HFFc6 (cell line): ENCODE measurements around the gene ALS2. TPM values are rescaled to one million over a fixed set of nuclear protein-coding genes. Genes with fewer than 3 reads are reported as not detected.
A peak's percentile ranks its signal among the peaks of the same experiment; 100 is the strongest.

ENCODE experiments used
- DNase-seq: peaks from one replicate; pipeline ENCODE4 v3.0.0-alpha.2; 2018
- H3K27ac Mint-ChIP-seq: 2 replicates; pipeline ENCODE4 v1.8.0; 2020; ENCODE audit warnings: mild to moderate bottlenecking, mixed read lengths
- H3K27me3 Mint-ChIP-seq: 2 replicates; pipeline ENCODE4 v1.8.0; 2021; ENCODE audit warnings: mild to moderate bottlenecking, moderate library complexity, mixed read lengths; ENCODE audit not compliant: insufficient read depth
- H3K36me3 Mint-ChIP-seq: 2 replicates; pipeline ENCODE4 v1.8.0; 2021; ENCODE audit warnings: low read depth, mixed read lengths
- H3K4me1 Mint-ChIP-seq: 2 replicates; pipeline ENCODE4 v1.8.0; 2020; ENCODE audit warnings: low read depth, mixed read lengths
- H3K4me3 Mint-ChIP-seq: 2 replicates; pipeline ENCODE4 v1.8.0; 2020; ENCODE audit warnings: mild to moderate bottlenecking, moderate library complexity, mixed read lengths
- H3K9me3 Mint-ChIP-seq: 2 replicates; pipeline ENCODE4 v1.8.0; 2020; ENCODE audit warnings: mild to moderate bottlenecking, mixed read lengths
- CTCF ChIP-seq: fragments of 200-600 bp; sonication (generic); IDR thresholded peaks from 2 replicates; pipeline ENCODE4 v1.5.0; 2021; ENCODE audit warnings: antibody characterized with exemption, mild to moderate bottlenecking
- total RNA-seq, 6 experiments: library from RNA; stranded (reverse); fragmentation: NEBNext Ultra II Directional; extraction: Animal tissue kit (Norgen Biotek cat#: 25700); gene quantifications; 2 replicates in 1 of 6; 3 replicates in 5 of 6; pipeline ENCODE4 v1.2.3, GENCODE V29; 2021

The ALS2 gene
- total RNA-seq, 6 experiments from 2014 or later, result 44.8 to 54.0 (median 46.4) TPM

GRCh38 chr2:201699416-201699815 lies 81.3 kb downstream of the ALS2 start:
- peaks cover 91% of the 10 kb centered on the region for H3K4me1 Mint-ChIP-seq
- H3K27ac Mint-ChIP-seq, result peak overlapping the region; percentile 84
- H3K4me3 Mint-ChIP-seq, result peak overlapping the region; percentile 71
- H3K27me3 Mint-ChIP-seq, result no peaks in the 10 kb centered on the region; the same call in 1 of the 2 replicates
- H3K9me3 Mint-ChIP-seq, result no peaks in the 10 kb centered on the region
- DNase-seq, result no peak
- TF ChIP-seq CTCF, result no peak
- peaks cover 39% of the 10 kb centered on the region for H3K36me3 Mint-ChIP-seq

- H3K4me3 Mint-ChIP-seq, result peak within 1 kb of the TSS; percentile 71
- peak; percentile 85 for DNase-seq
- no peak for TF ChIP-seq CTCF
- peak within 1 kb of the TSS; percentile 84 for H3K27ac Mint-ChIP-seq
- no peaks in the 10 kb centered on the region; the same call in 1 of the 2 replicates for H3K27me3 Mint-ChIP-seq
- H3K4me1 Mint-ChIP-seq, result peaks cover 85% of the 10 kb centered on the region
- H3K36me3 Mint-ChIP-seq, result peaks cover 33% of the 10 kb centered on the region
- H3K9me3 Mint-ChIP-seq, result no peaks in the 10 kb centered on the region
Observed at GRCh38 chr2:201698588-201699226, 82.0 kb downstream of the ALS2 start, which contains the start of gene MPP4. Gene MPP4 (minus strand): TSS chr2:201698644. CDS start chr2:201693954, 4,690 bp downstream.

GRCh38 chr2:201697899-201698298 lies 82.8 kb downstream of the ALS2 start:
- Mint-ChIP-seq H3K36me3 (peaks cover 28% of the 10 kb centered on the region), H3K27me3 (no peaks in the 10 kb centered on the region; the same call in 1 of the 2 replicates), H3K27ac (peak overlapping the region; percentile 84), H3K4me1 (peaks cover 78% of the 10 kb centered on the region), H3K4me3 (peak overlapping the region; percentile 71), H3K9me3 (no peaks in the 10 kb centered on the region)
- peak; percentile 85 for DNase-seq
- no peak for TF ChIP-seq CTCF

GRCh38 chr2:201696151-201696659 lies 84.5 kb downstream of the ALS2 start:
- H3K36me3 Mint-ChIP-seq, result peaks cover 21% of the 10 kb centered on the region
- H3K4me3 Mint-ChIP-seq, result peak overlapping the region; percentile 41
- peaks cover 67% of the 10 kb centered on the region for H3K4me1 Mint-ChIP-seq
- TF ChIP-seq CTCF, result no peak
- H3K27me3 Mint-ChIP-seq, result no peaks in the 10 kb centered on the region; the same call in 1 of the 2 replicates
- H3K27ac Mint-ChIP-seq, result peak overlapping the region; percentile 84
- DNase-seq, result peak; percentile 95
- no peaks in the 10 kb centered on the region for H3K9me3 Mint-ChIP-seq

GRCh38 chr2:201685156-201685555 lies 95.6 kb downstream of the ALS2 start:
- no peaks in the 10 kb centered on the region for H3K27me3 Mint-ChIP-seq
- no peak overlapping the region for H3K27ac Mint-ChIP-seq
- no peak for DNase-seq
- H3K36me3 Mint-ChIP-seq, result peaks cover 35% of the 10 kb centered on the region
- TF ChIP-seq CTCF, result no peak
- no peaks in the 10 kb centered on the region for H3K9me3 Mint-ChIP-seq
- H3K4me1 Mint-ChIP-seq, result no peaks in the 10 kb centered on the region; the same call in 1 of the 2 replicates
- H3K4me3 Mint-ChIP-seq, result no peak overlapping the region
